ENCODE results near the gene EPS8L2.

EPS8L2 gene

DNA sequence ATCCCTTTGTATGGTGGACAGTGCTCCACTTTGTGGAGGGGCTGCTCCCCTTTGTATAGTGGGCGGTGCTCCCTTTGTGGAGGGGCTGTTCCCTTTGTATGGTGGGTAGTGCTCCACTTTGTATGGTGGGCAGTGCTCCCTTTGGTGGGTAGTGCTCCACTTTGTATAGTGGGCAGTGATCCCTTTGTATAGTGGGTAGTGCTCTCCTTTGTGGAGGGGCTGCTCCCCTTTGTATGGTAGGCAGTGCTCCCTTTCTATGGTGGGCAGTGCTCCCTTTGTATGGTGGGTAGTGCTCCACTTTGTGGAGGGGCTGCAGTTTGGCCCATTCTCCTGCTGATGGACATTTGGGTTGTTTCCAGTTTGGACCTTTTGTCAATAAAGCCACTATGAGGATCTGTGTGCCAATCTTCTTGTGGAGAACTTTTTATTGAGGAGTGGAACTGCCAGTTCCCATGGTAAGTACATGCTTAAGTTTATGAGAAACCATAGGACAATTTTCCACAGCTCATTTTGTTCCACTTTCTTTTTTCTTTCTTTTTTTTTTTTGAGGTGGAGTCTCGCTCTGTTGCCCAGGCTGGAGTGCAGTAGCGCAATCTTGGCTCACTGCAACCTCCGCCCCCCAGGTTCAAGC lies 36.7 kb downstream of the EPS8L2 start:
- no peak for DNase-seq (ENCODE audit: low read depth)
- H3K4me3 ChIP-seq (ENCODE audit: low read depth, low read length) = no peak overlapping the region

DNA sequence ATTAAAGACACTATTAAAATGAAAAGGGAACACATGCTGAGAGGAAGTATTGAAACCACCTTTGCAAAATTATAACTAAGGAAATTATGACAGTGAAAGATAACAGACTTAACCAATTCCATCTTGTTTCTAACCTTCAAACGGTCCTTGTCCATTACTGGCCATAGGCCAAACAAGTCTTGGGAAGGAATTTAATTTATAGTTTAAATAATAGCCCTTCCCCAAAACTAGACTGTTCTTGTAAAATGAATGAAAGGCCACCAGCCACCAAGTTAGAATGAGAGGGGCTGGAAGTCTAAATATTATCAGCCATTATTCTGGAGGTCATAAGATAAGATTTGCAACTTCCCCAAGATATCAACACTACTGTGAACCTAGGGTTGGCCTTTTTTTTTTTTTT lies 39.4 kb downstream of the EPS8L2 start:
- no peak for DNase-seq (ENCODE audit: low read depth)
- H3K4me3 ChIP-seq (ENCODE audit: low read depth, low read length) = no peak overlapping the region

DNA sequence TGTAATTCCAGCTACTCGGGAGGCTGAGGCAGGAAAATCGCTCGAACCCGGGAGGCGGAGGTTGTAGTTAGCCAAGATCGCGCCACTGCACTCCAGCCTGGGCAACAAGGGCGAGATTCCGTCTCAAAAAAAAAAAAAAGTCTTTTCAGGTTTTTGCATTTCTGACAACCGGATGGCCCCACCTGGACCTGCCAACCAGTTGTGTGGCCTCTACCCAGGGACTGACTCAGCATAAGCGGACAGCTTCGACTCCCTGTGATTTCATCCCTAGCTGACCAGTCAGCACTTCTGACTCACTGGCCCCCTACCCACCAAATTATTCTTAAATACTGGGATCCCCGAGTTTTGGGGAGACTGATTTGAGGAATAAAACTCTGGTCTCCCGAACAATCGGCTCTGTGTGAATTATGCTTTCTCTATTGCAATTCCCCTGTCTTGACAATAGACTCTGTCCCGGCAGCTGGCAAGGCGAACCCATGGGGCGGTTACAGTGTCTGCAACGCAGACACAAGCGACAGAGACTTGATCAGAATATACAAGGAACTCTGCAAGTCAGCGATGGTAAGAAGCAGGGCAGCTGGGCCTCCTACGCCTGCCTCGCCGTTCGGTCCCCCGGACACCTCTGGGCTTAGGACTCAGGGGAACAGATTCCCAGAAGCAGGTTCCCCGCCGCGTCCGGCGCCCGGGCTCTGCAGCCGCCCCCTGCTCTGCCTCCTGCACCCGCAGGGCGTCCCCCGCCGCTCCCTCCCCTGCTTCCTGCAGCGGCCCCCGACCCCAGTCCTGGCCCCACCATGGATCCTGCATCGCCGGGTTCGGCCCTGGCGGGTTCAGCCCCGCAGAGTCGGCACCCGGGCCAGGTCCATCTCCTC lies 40.5 kb downstream of the EPS8L2 start:
- DNase-seq (ENCODE audit: low read depth) = no peak

DNA sequence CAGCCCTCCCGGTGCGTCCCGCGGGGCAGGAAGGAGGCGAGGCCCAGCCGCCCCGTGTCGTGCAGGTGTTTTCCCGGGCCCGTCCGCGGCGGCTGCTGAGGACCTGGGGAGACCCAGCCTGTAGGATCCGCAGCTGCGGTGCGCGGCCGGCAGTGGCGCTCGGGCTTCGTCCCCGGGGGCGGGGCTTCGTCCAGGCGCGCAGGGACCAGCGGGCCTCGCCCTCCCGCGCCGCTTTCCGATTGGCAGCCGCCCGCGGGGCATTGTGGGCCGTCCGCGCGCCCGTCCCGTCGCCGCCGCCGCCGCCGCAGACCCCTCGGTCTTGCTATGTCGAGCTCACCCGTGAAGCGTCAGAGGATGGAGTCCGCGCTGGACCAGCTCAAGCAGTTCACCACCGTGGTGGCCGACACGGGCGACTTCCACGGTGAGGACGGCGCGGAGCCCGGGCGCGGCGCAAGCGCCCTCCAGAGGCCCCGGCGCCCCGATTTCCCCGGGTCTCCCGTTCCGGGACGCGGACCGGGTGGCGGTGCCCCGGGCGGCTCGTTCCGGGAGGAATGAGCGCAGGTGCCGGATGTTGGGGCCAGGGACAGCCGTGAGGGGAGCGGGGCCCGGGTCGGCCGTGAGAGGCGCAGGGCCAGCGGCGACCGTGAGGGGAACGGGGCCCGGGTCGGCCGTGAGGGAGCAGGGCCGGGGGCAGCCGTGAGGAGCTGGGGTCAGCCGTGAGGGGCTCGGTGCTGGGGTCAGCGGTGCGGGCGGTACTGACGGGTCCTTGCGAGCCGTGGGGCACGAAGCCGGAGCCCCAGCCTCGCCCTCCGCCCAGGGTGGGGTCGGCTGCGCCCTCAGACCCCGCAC lies 41.4 kb downstream of the EPS8L2 start, which contains the start of gene TALDO1:
TSS of gene TALDO1 (plus strand) at position 307 of the 849 bp plus-strand sequence. CDS start at position 325, 18 bp downstream.
- H3K4me3 ChIP-seq (ENCODE audit: low read depth, low read length) = peak within 1 kb of the TSS; percentile 93
- DNase-seq (ENCODE audit: low read depth) = no peak

More for the DNA sequence above, 40.5 kb downstream of the EPS8L2 start:
- H3K4me3 ChIP-seq (ENCODE audit: low read depth, low read length) = peak overlapping the region; percentile 93

DNA sequence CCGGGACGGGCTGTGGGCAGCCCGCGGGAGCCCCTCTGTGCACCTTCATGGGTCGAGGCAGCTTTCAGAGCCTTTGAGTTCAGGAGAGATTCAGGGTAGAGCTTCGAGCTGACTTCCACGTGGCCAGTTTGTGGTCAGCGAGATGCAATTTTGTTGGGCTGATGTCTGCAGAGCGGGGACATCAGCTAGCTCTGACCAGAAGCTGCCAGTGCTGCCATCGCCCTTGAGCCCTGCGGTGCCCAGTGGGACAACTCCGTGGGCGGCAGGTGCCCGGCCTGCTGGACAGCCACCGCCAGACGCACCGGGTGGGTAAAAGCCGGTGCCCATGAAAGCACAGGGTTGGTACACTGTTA lies 42.0 kb downstream of the EPS8L2 start:
- no peak for DNase-seq (ENCODE audit: low read depth)
- H3K4me3 ChIP-seq (ENCODE audit: low read depth, low read length) = peak overlapping the region; percentile 93

DNA sequence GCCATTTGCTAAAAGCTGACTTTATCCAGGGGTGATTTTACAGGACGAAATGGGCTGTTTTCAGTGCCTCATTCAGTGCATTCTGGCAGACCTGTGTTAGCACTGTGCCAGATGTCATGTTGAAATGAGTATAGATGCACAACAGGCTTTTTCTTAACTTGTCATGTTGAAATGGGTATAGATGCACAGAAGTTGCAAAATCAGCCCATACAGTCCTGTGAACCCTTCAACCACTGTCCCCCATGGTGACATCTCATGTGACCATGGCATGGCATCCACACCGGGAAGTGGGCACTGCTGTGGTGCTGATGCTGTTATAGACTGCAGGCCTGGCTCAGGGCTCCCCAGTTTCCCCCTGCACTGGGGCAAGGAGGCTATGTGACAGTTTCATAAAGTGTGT lies 43.7 kb downstream of the EPS8L2 start:
- DNase-seq (ENCODE audit: low read depth) = no peak
- no peak overlapping the region for H3K4me3 ChIP-seq (ENCODE audit: low read depth, low read length)

DNA sequence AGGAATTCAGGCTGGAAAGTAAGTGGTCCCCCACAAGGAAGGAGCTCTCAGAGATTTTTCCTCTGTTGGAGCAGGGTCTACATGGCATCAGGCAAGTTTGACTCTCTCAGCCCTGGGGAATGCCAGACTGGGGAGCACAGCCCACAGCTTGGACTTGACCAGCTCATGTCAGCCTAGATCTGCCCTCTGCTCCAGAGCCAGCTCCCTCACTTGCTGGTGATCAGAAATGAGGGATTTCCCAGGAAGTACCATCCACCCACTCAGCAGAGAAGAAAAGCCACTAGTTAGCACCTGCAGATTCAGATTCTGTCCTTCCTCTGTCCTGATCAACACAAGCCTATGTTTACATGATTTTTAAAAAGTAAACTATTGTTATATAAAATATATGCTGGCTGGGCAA lies 54.2 kb downstream of the EPS8L2 start:
- no peak for DNase-seq (ENCODE audit: low read depth)
- no peak overlapping the region for H3K4me3 ChIP-seq (ENCODE audit: low read depth, low read length)

DNA sequence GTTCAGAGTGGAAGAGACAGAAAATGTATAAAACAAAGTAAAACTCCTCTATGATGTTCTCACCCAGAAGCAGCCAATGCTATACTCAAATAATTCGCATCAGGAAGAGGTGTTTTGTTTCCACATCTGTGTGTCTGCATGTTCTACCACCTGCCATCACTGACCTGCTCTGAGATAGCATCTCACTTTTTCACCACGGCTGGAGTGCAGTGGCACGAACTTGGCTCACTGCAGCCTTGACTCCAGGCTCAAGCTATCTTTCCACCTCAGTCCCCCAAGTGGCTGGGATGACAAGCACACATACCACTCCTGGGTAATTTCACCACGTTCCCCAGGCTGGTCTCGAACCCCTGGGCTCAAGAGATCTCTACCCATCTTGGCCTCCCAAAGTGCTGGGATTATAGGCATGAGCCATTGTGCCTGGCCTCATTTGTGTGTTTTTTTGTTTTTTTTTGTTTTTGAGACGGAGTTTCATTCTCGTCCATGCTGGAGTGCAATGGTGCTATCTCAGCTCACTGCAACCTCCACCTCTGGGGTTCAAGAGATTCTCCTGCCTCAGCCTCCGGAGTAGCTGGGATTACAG lies 55.6 kb downstream of the EPS8L2 start:
- no peak overlapping the region for H3K4me3 ChIP-seq (ENCODE audit: low read depth, low read length)
- no peak for DNase-seq (ENCODE audit: low read depth)

DNA sequence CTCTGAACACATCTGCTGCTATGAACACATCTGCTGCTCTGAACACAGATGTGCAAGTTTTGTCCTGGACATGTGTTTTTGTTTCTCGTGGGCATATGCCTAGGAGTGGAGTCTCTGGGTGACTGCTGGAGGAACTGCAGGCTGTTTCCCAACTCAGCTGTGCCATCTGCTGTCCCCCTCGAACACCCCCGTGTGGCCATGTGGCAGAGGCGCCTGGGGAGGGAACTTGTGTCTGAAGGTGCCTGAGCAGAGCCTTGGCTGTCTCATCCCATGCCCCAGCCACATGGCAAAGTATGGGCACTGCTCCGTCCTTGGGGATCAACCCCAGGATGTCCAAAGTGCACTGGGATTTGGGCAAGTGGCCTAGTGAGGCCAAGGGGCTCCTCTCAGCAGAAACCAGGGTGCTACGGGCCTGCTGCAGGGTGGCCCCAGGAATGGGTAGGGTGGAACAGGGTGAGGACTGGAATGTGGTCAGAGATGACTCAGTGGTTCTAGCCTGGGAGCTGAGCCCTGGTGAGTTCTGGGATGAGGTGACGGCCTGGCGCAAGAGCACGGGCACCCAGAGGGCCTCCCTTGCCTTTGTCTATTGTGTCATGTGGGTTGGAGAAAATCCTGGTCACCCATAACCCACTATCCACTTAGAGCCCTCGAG lies 56.5 kb downstream of the EPS8L2 start:
- DNase-seq (ENCODE audit: low read depth) = no peak
- no peak overlapping the region for H3K4me3 ChIP-seq (ENCODE audit: low read depth, low read length)

DNA sequence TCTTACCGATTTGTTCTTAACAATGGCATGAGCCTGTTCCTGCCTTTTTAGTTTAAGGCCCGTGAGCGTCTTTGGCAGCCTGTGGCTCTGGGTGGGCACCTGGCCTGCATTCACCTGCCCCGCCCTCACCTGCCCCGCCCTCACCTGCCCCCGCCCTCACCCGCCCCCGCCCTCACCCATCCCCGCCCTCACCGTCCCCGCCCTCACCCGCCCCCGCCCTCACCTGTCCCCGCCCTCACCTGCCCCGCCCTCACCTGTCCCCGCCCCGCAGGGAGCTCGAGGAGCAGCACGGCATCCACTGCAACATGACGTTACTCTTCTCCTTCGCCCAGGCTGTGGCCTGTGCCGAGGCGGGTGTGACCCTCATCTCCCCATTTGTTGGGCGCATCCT lies 57.0 kb downstream of the EPS8L2 start:
- H3K4me3 ChIP-seq (ENCODE audit: low read depth, low read length) = no peak overlapping the region
- DNase-seq (ENCODE audit: low read depth) = no peak

DNA sequence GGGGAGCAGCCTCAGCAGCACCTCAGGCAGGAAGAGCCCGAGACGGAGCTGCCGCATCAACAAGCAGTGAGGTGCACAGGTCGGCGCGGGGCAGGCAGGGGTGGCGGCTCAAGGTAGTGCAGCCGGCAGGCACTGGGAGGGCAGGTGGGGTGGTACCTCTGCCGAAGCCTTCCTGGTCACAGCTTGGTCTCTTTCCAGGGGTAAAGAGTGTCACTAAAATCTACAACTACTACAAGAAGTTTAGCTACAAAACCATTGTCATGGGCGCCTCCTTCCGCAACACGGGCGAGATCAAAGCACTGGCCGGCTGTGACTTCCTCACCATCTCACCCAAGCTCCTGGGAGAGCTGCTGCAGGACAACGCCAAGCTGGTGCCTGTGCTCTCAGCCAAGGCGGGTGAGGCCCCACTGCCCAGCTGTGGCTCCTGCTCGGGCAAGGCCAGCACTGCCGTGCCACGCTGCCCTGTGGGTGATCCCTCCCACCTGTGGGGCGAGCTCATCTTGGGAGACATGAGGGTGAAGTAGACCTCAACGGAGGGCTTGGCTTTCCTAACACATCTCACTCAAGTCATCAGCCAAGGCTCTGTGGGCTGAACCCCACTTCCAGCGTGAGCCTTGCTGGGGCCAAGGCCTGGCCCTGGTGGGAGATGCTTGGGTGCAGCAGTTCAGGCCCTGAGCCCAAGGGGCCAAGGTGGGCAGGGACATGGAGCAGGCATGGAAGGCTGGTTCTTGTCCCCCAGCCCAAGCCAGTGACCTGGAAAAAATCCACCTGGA lies 57.7 kb downstream of the EPS8L2 start:
- H3K4me3 ChIP-seq (ENCODE audit: low read depth, low read length) = no peak overlapping the region
- no peak for DNase-seq (ENCODE audit: low read depth)

DNA sequence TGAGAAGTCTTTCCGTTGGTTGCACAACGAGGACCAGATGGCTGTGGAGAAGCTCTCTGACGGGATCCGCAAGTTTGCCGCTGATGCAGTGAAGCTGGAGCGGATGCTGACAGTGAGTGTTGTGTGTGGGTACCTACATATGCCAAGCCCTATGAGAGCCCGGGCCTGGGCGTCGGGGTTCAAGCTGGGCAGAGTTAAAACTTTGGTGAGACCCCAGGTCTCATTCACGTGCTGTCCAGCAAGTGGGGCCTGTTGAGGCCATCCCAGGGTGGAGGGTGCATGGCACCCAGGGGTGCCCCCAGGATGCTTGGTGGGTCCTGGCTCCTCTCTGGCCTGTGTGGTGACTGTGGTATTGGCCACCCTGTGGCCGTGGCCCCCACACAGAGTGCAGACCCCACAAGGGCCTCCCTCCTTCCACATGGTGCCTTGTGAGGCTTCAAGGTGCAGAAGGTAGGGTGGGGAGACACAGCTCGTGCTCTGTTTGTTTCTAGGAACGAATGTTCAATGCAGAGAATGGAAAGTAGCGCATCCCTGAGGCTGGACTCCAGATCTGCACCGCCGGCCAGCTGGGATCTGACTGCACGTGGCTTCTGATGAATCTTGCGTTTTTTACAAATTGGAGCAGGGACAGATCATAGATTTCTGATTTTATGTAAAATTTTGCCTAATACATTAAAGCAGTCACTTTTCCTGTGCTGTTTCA lies 58.4 kb downstream of the EPS8L2 start:
- no peak overlapping the region for H3K4me3 ChIP-seq (ENCODE audit: low read depth, low read length)
- DNase-seq (ENCODE audit: low read depth) = no peak

DNA sequence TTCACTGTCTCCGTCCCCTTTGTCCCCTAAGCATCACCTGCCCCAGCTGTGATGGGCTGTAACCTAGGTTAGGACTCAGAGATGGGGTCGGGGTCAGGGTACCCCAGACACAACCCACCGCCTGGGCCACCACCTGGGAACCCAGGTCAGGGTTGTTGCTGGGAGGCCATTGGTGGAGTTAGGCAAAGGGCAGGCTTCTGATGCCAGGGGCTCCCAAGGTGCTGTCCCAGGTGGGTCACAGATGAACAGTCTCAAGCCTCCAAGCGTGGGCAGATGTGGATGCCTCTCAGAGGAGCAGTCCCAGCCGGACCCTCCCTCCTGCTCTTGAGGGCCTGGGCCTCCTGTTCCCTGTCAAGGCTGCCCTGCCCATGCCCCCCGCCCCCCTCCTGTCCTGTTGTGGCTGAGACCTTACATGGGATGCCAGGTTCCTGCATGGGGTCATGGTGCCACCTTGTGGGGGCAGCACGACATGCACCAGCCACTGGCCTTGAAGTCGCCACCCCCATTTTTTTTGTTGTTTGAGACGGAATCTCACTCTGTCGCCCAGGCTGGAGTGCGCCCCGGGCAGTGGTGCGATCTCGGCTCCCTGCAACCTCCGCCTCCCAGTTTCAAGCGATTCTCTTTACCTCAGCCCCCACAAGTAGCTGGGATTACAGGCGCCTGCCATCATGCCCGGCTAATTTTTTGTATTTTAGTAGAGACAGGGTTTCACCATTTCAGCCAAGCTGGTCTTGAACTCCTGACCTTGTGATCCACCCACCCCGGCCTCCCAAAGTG lies 59.2 kb downstream of the EPS8L2 start:
- no peak overlapping the region for H3K4me3 ChIP-seq (ENCODE audit: low read depth, low read length)
- no peak for DNase-seq (ENCODE audit: low read depth)

DNA sequence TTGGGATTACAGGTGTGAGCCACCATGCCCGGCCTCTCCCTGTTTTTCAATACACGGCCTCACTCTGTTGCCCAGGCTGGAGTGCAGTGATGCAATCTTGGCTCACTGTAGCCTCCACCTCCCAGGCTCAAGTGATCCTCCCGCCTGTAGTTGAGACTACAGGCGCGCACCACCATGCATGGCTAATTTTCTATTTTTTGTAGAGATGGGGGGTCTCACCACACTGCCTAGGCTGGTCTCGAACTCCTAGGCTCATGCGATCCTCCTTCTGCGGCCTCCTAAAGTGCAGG lies 59.7 kb downstream of the EPS8L2 start:
- DNase-seq (ENCODE audit: low read depth) = no peak
- H3K4me3 ChIP-seq (ENCODE audit: low read depth, low read length) = no peak overlapping the region

DNA sequence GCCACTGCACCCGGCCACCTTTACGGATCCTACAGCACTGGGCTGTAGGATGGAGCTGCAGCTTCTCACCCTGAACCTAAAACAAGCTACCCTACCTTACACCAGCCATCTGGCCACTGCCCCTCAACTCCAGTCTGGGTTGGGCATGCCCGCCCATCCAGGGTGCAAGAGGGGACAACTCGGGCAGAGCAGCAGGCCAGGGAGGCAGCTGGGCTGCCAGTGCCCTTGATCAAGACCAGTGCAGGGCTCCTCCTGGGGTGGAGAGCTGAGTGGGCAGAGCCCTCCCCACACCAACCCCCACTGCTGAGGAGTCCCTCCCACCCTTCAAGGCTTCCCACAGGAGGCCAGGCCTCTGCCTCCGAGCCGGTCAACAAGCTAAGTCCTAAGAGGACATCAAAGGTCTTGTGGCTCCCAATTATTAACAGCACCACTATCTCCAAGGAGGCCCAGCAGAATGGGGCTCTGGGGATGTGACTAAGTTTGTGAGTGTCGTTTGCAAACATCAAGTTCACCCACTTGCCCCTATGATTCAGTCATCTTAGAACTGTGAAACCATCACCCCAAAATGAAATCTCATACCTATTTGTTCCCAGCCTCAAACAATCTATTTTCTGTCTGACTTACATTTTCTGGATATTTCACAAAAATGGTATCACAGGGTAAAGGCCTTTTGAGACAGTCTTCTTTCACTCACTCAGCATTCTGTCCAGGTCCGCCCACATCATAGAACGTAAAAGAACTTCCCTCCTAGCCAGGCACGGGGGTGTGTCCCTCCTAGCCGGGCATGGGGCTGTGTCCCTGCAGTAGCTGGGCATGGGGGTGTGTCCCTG lies 60.3 kb downstream of the EPS8L2 start:
- no peak for DNase-seq (ENCODE audit: low read depth)
- no peak overlapping the region for H3K4me3 ChIP-seq (ENCODE audit: low read depth, low read length)

DNA sequence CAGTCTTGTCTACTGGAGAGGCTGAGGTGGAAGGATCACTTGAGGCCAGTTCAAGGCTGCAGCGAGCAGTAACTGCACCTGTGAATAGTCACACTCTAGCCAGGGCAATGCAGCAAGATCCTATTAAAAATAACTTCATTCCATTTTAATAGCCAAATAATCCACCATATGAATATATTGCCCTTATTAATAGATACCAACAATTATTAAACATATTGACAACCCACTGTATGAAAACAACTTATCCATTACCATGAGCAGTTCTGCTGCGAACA lies 60.8 kb downstream of the EPS8L2 start:
- DNase-seq (ENCODE audit: low read depth) = no peak
- no peak overlapping the region for H3K4me3 ChIP-seq (ENCODE audit: low read depth, low read length)

DNA sequence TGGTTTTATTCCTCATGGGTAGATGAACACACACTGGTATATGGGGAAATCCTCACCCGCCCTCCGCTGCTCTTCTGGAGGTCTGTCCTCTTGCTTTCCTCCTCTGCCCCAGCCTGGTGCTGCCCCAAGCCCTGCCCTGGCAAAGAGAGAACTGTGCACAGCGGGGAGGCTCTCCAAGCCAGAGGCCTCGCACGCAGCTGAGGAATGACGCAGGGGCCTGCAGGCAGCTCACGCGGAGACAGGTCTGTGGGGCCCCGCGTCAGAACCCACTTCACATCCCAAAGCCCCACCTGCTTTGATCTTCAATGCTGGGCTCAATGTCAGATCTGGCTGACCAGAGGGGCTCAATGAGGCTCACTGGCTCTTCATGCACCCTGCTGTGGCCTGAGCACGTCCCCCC lies 61.2 kb downstream of the EPS8L2 start:
- no peak overlapping the region for H3K4me3 ChIP-seq (ENCODE audit: low read depth, low read length)
- DNase-seq (ENCODE audit: low read depth) = no peak
